GM12872 (cell line): ENCODE data around the gene SIGLEC1.

ENCODE experiments used
- TF ChIP-seq, protein P1 (sequence below): IDR thresholded peaks from 3 replicates; pipeline ENCODE4 v1.5.1; 2011; ENCODE audit warnings: low read depth, mild to moderate bottlenecking, low read length, moderate library complexity; ENCODE audit not compliant: insufficient read depth

SIGLEC1 gene

DNA sequence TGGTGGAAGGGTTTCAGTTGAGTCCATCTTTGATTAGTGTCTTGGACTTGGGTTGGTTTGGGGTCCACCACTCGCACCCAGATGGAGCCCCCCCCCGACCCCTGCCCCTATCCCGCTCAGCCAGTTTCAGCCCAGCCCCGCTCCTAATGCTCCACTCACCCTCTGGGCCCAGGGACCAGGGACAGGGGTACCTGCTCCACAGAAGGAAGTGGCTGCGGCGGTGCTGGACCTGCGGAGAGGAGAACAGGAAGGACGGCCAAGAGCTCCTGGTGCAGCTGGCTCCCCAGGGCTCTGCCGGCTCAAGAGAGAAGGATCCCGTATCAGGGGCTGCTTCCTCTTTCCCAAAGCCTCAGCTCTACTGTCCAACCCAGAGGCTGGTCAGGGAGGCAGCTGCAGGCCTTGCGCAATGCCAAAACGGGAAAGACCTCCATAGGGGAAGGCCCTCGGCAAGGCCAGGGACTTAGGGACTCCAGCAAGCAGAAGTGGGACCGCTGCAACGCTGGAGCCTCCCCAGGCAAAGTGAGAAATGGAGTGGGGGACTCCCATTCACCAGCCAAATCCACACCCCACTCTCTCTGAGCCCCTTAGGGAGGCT, at the start of gene SIGLEC1:
Gene SIGLEC1 (minus strand): TSS at position 322 of the 595 bp plus-strand sequence. CDS start 5,472 bp downstream, outside the sequence.
- TF ChIP-seq, protein P1, sequence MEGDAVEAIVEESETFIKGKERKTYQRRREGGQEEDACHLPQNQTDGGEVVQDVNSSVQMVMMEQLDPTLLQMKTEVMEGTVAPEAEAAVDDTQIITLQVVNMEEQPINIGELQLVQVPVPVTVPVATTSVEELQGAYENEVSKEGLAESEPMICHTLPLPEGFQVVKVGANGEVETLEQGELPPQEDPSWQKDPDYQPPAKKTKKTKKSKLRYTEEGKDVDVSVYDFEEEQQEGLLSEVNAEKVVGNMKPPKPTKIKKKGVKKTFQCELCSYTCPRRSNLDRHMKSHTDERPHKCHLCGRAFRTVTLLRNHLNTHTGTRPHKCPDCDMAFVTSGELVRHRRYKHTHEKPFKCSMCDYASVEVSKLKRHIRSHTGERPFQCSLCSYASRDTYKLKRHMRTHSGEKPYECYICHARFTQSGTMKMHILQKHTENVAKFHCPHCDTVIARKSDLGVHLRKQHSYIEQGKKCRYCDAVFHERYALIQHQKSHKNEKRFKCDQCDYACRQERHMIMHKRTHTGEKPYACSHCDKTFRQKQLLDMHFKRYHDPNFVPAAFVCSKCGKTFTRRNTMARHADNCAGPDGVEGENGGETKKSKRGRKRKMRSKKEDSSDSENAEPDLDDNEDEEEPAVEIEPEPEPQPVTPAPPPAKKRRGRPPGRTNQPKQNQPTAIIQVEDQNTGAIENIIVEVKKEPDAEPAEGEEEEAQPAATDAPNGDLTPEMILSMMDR: no peak

DNA sequence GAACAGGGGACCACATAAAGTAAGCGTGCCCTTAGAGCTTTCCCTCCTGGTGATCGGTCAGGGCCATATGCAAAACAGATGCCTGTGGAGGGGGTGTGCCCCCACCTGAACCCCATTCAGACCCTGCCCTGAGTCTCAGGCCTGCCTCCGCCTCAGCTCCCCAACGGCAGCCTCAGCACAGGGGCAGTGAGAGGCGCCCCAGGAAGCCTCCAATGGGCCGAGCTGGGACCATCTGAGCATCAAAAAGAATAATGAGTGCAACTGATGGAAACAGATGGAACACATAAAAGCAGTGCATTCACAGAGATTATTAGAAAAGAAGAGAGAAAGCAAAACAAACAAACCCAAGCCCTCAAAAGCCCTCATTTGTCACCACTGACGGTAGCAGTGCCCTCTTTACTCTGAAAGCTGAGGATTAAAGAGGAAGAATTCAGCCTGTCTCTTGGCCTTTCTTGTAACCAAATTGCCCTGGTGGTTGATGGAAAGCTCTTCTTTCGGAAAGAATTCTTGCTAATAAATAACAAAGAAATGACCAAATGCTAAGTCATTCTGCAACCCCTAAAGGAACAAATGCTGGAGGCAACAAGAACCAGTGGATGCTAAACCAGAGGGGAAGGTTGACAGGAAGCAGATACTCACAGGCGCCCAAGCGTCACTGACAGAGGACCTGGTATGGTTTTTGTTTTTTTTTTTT, 48.4 kb upstream of the SIGLEC1 start:
- TF ChIP-seq, protein P1: no peak

- TF ChIP-seq, protein P1: no peak
These were observed 47.5 kb upstream of the SIGLEC1 start for GRCh38 chr20:3759884-3760283.

- TF ChIP-seq, protein P1: no peak
These were observed 47.0 kb upstream of the SIGLEC1 start for GRCh38 chr20:3759316-3759823.

DNA sequence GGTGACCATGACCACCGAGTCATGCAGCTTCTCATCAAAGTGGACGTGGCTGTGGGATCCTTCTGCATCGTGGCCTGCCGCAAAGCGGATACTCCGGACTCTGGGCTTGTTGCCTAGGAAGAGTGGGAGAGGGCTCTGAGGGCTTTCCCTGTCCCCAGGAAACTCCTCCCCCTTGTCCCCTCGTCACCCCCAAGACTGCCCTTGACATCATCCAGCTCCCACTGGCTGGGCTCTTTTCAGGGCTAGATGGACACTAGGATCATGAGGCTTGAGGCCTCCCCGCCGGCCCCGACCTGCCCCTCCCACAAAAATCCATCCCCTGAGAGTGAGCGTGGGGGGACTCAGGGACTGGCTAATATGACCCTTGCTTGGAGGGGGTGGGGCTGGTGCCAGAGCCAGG, 46.2 kb upstream of the SIGLEC1 start:
- TF ChIP-seq, protein P1: no peak

GRCh38 chr20:3757268-3757667, 44.9 kb upstream of the SIGLEC1 start:
- TF ChIP-seq, protein P1: no peak

GRCh38 chr20:3755814-3756480, 43.5 kb upstream of the SIGLEC1 start:
- TF ChIP-seq, protein P1: no peak
